GM12891 (cell line): ENCODE results near the gene EFCAB14.

Experiments
- PAX5 ChIP-seq: IDR thresholded peaks from 2 replicates; pipeline ENCODE4 v1.6.1; 2011; ENCODE audit warnings: low read length, moderate library complexity, mild to moderate bottlenecking; ENCODE audit not compliant: insufficient read depth, severe bottlenecking
- POLR2A ChIP-seq: IDR thresholded peaks from 2 replicates; pipeline ENCODE4 v1.6.1; 2011; ENCODE audit warnings: low read depth, low read length, control low read depth
- POLR2AphosphoS5 ChIP-seq: IDR thresholded peaks from 2 replicates; pipeline ENCODE4 v1.6.1; 2011; ENCODE audit warnings: low read depth, low read length, control low read depth
- POU2F2 ChIP-seq: IDR thresholded peaks from 2 replicates; pipeline ENCODE4 v1.6.1; 2011; ENCODE audit warnings: low read depth, mild to moderate bottlenecking, control low read depth, low read length, moderate library complexity
- SPI1 ChIP-seq: IDR thresholded peaks from 2 replicates; pipeline ENCODE4 v1.6.1; 2011; ENCODE audit warnings: low read depth, low read length, control low read depth
- TAF1 ChIP-seq: IDR thresholded peaks from 2 replicates; pipeline ENCODE4 v1.6.1; 2011; ENCODE audit warnings: low read depth, low read length, control low read depth

DNA sequence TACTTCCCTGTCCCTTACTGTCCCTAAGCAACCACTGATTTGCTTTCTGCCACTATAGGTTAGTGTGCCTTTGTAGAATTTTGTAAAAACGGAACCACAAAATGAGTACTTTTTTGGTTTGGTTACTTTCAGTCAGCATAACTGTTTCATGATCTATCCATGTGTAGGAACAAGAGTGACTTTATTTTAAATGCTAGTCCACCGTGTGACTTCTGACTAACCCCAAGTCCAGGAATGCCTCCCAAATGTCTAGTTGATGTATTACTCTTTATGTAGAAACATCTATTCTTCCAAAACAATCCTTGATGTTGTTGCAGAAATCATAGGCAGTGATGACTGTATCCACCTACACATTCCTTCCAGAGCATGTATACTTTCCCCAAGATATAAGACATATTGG is 72.1 kb downstream of the EFCAB14 start:
- no peak for TF ChIP-seq POLR2AphosphoS5
- no peak for TF ChIP-seq TAF1
- no peak for TF ChIP-seq POLR2A
- TF ChIP-seq PAX5: no peak
- TF ChIP-seq SPI1: no peak
- TF ChIP-seq POU2F2: no peak
